Epithelial cell of proximal tubule (primary cell): ENCODE measurements around the gene COIL. TPM values are rescaled to one million over a fixed set of nuclear protein-coding genes. Genes with fewer than 3 reads are reported as not detected.
A peak's percentile ranks its signal among the peaks of the same experiment; 100 is the strongest.
"Not testable (repeated sequence)": the region's sequence is repeated elsewhere in the genome, so short reads cannot be mapped to it uniquely, and the experiment has no call there.

Source experiments
- DNase-seq: peaks from one replicate; pipeline ENCODE4 v3.0.0-alpha.2; 2011; ENCODE audit warnings: low read depth
- H3K4me3 ChIP-seq: 2 replicates; pipeline ENCODE4 v1.5.1; 2011; ENCODE audit warnings: low read depth, mild to moderate bottlenecking, low read length
- CTCF ChIP-seq: conservative IDR thresholded peaks from 2 replicates; pipeline ENCODE4 v1.5.1; 2012; ENCODE audit warnings: low read depth, mild to moderate bottlenecking, low read length
- total RNA-seq: library from RNA; depleted of rRNA; stranded (reverse); fragments of >200 nt; gene quantifications from 2 replicates; pipeline ENCODE4 v1.2.3, GENCODE V29; 2015

Gene COIL
- total RNA-seq, 1 donor from 2014 or later = 19.7 TPM

DNA sequence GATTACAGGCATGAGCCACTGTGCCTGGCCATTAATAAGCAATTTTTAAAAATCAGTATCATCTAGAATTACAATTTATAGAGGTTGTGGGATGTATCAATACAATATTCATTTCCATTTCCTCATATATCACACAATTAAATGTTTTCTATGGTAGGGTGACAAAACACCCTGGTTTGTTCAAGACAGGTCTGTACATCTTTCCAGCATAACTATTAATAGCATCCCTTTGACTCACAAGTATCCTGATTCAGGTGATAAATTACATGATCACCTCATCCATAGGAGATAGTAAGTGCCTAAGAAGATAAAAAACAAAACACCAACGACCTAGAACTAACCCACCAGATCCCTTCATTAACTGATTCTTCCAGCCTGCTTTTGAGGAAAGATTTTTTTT, 13.1 kb downstream of the COIL start:
- no peak for DNase-seq
- H3K4me3 ChIP-seq = no peak overlapping the region
- no peak for TF ChIP-seq CTCF

- TF ChIP-seq CTCF = no peak
- DNase-seq = no peak
- no peak overlapping the region for H3K4me3 ChIP-seq
Observed at GRCh38 chr17:56945938-56946505, 14.8 kb downstream of the COIL start.

DNA sequence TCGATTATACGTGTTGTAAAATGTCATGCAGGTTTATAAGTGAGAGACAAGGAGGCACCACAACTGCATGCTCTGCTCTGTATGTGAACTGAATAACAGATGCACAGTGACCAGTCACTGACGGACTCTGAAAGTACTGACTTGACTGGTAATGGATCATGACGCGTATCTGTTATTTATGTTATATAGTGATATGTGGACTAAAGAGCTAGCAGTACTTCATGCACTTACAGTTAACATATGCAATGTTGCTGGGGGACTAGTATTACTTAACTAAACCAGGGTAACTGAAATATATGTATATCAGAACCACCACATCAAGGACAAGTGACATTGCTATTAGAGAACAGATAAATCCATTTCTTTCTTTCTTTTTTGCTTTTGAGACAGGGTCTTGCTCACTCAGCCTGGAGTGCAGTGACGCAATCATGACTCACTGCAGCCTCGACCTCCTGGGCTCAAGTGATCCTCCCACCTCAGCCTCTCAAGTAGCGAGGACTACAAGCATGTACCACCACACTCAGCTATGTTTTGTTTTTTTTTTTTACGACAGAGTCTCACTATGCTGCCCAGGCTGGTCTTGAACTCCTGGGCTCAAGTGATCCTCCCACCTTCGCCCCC, 17.2 kb downstream of the COIL start:
- no peak overlapping the region for H3K4me3 ChIP-seq
- DNase-seq = no peak
- TF ChIP-seq CTCF = no peak

GRCh38 chr17:56939869-56940484, 20.9 kb downstream of the COIL start:
- no peak for DNase-seq
- H3K4me3 ChIP-seq = no peak overlapping the region
- peak; percentile 74 for TF ChIP-seq CTCF

DNA sequence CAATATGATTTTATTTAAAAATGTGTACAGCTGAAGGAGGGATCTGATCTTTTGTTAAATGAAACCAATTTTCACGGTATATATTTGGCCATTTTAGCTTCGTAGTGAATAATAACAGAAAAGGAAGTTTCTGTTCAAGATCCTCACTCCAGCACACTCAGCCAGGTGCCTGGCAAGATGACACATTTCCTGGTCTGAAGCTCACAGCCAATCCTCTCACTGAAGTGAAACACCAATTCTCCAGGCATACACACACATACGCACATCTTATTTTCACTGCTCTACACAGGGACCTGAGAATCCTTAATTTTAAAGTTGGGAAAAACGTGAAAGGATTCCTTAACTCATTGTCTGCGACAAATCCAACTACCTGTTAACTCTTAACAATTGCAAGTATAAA, 22.6 kb downstream of the COIL start:
- not testable (repeated sequence) for H3K4me3 ChIP-seq, DNase-seq

GRCh38 chr17:56937687-56938086, 23.2 kb downstream of the COIL start:
- no peak for DNase-seq
- H3K4me3 ChIP-seq = no peak overlapping the region
- TF ChIP-seq CTCF = no peak

- no peak for TF ChIP-seq CTCF
- no peak for DNase-seq
- no peak overlapping the region for H3K4me3 ChIP-seq
Observed at GRCh38 chr17:56936697-56937322, 24.0 kb downstream of the COIL start.
